Osteoblast (primary cell): ENCODE data around the gene UBAP2. TPM values are rescaled to one million over a fixed set of nuclear protein-coding genes. Genes with fewer than 3 reads are reported as not detected.

Experiments used
- DNase-seq: peaks from one replicate; pipeline ENCODE4 v3.0.0; 2011; ENCODE audit warnings: low spot score, mixed read lengths; ENCODE audit not compliant: insufficient read length; ENCODE audit errors: missing footprints
- H2AFZ ChIP-seq: 2 replicates; pipeline ENCODE4 v1.6.0; 2011; ENCODE audit warnings: mild to moderate bottlenecking, low read length
- H3K27ac ChIP-seq: 2 replicates; pipeline ENCODE4 v1.5.1; 2011; ENCODE audit warnings: mild to moderate bottlenecking, low read depth, low read length, moderate library complexity
- H3K27me3 ChIP-seq: 2 replicates; pipeline ENCODE4 v1.6.0; 2012; ENCODE audit warnings: mild to moderate bottlenecking, control low read depth, inconsistent platforms, low read length, moderate library complexity; ENCODE audit not compliant: insufficient read depth
- H3K36me3 ChIP-seq: 2 replicates; pipeline ENCODE4 v1.5.1; 2011; ENCODE audit warnings: mild to moderate bottlenecking, low read length, control low read depth, moderate library complexity; ENCODE audit not compliant: insufficient read depth
- H3K4me1 ChIP-seq: 2 replicates; pipeline ENCODE4 v1.5.1; 2011; ENCODE audit warnings: mild to moderate bottlenecking, low read length, control low read depth, moderate library complexity; ENCODE audit not compliant: insufficient read depth
- H3K4me2 ChIP-seq: 2 replicates; pipeline ENCODE4 v1.6.0; 2011; ENCODE audit warnings: mild to moderate bottlenecking, low read length; ENCODE audit not compliant: insufficient read depth
- H3K4me3 ChIP-seq: fragments of 200-600 bp; sonication (generic); 3 replicates; pipeline ENCODE4 v1.5.1; 2012; ENCODE audit warnings: mild to moderate bottlenecking, low read length, inconsistent platforms; ENCODE audit not compliant: insufficient read depth
- H3K79me2 ChIP-seq: 2 replicates; pipeline ENCODE4 v1.6.0; 2012; ENCODE audit warnings: mild to moderate bottlenecking, low read length, control low read depth, inconsistent platforms; ENCODE audit not compliant: insufficient read depth
- H3K9me3 ChIP-seq: 2 replicates; pipeline ENCODE4 v1.5.1; 2011; ENCODE audit warnings: low read depth, low read length, control low read depth
- H4K20me1 ChIP-seq: 2 replicates; pipeline ENCODE4 v1.6.0; 2012; ENCODE audit warnings: mild to moderate bottlenecking, low read length, control low read depth; ENCODE audit not compliant: insufficient read depth
- total RNA-seq: library from RNA; depleted of rRNA; stranded (reverse); fragments of >200 nt; gene quantifications from 2 replicates; pipeline ENCODE4 v1.2.3, GENCODE V29; 2012
- TF ChIP-seq, protein P1 (sequence below): IDR thresholded peaks from 2 replicates; pipeline ENCODE4 v1.5.1; 2011; ENCODE audit warnings: mild to moderate bottlenecking, low read depth, low read length, moderate library complexity; ENCODE audit errors: extremely low read depth

The UBAP2 gene
- total RNA-seq, 1 donor: 18.5 TPM

DNA sequence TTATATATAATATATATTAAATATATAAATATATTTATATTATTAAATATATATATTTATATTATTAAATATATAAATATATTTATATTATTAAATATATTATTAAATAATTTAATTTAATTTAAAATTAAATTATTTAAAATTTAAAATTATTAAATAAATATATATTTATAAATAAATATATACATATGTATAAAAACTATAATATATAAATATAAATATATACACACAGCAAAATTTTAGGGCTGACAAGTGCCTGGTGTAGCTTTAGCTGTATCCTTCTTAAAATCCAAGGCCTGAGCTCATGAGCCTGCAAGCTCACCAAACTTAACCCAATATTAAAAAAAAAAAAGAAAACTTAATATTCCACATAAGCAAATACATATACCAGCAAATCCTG, 53.2 kb downstream of the UBAP2 start:
- H3K27ac ChIP-seq: no peak overlapping the region

DNA sequence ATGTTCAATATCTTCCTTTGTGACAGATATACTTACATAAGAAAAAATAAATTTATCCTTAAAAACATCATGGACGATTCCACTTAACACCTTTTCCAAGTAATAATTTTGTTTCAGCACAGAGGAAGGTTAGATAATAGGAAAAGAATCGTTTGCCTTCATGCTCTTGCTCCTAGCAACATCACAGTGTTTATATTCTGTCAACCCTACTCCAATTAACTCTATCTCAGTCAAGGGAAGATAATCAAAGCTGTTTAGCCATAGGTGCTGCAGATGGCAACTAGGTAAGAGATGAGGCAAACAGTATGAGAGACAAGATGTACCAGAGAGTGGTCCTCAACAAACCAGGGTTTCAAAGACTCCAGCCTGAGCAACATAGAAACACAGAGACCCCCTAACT, 55.6 kb downstream of the UBAP2 start:
- Histone ChIP-seq H3K4me1 (no peaks in the 10 kb centered on the region), H3K4me3 (no peak overlapping the region), H3K79me2 (peaks cover 5% of the 10 kb centered on the region), H3K36me3 (peaks cover 38% of the 10 kb centered on the region), H3K27me3 (no peaks in the 10 kb centered on the region), H2AFZ (no peak overlapping the region), H3K9me3 (no peaks in the 10 kb centered on the region), H4K20me1 (no peaks in the 10 kb centered on the region), H3K4me2 (no peak overlapping the region), H3K27ac (no peak overlapping the region)
- no peak for DNase-seq
- TF ChIP-seq, protein P1, sequence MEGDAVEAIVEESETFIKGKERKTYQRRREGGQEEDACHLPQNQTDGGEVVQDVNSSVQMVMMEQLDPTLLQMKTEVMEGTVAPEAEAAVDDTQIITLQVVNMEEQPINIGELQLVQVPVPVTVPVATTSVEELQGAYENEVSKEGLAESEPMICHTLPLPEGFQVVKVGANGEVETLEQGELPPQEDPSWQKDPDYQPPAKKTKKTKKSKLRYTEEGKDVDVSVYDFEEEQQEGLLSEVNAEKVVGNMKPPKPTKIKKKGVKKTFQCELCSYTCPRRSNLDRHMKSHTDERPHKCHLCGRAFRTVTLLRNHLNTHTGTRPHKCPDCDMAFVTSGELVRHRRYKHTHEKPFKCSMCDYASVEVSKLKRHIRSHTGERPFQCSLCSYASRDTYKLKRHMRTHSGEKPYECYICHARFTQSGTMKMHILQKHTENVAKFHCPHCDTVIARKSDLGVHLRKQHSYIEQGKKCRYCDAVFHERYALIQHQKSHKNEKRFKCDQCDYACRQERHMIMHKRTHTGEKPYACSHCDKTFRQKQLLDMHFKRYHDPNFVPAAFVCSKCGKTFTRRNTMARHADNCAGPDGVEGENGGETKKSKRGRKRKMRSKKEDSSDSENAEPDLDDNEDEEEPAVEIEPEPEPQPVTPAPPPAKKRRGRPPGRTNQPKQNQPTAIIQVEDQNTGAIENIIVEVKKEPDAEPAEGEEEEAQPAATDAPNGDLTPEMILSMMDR: no peak

More for the DNA sequence above, 53.2 kb downstream of the UBAP2 start:
- H3K27me3 ChIP-seq: no peaks in the 10 kb centered on the region
- peaks cover 5% of the 10 kb centered on the region for H3K79me2 ChIP-seq
- H3K36me3 ChIP-seq: peaks cover 36% of the 10 kb centered on the region
- TF ChIP-seq, protein P1: no peak
- H3K4me3 ChIP-seq: no peak overlapping the region
- H3K4me2 ChIP-seq: no peak overlapping the region
- no peaks in the 10 kb centered on the region for H3K9me3 ChIP-seq
- no peaks in the 10 kb centered on the region for H4K20me1 ChIP-seq
- H3K4me1 ChIP-seq: no peaks in the 10 kb centered on the region
- H2AFZ ChIP-seq: no peak overlapping the region
- no peak for DNase-seq

DNA sequence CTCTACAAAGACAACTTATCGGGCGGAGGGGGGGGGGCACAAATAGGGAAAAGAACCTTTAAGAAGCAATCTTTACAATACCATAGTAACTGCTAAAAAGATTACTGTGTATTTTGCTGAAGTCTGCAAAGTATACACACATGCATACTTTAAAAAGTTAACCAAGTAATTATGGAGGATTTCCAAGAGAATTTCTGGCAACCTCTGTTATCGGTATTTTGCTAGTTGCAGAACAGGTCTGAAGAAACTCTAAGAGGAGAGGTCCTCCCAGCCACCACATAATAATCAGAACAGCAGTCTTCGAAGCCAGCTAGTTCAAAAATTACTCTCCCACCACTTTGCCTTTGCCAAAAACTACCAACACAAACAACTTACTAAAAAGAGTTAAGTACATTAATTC, 56.1 kb downstream of the UBAP2 start:
- TF ChIP-seq, protein P1: no peak
- Histone ChIP-seq H3K36me3 (peaks cover 38% of the 10 kb centered on the region), H3K4me1 (no peaks in the 10 kb centered on the region), H3K9me3 (no peaks in the 10 kb centered on the region), H2AFZ (no peak overlapping the region), H3K27me3 (no peaks in the 10 kb centered on the region), H4K20me1 (no peaks in the 10 kb centered on the region), H3K4me2 (no peak overlapping the region), H3K4me3 (no peak overlapping the region), H3K27ac (no peak overlapping the region), H3K79me2 (peaks cover 5% of the 10 kb centered on the region)
- no peak for DNase-seq

DNA sequence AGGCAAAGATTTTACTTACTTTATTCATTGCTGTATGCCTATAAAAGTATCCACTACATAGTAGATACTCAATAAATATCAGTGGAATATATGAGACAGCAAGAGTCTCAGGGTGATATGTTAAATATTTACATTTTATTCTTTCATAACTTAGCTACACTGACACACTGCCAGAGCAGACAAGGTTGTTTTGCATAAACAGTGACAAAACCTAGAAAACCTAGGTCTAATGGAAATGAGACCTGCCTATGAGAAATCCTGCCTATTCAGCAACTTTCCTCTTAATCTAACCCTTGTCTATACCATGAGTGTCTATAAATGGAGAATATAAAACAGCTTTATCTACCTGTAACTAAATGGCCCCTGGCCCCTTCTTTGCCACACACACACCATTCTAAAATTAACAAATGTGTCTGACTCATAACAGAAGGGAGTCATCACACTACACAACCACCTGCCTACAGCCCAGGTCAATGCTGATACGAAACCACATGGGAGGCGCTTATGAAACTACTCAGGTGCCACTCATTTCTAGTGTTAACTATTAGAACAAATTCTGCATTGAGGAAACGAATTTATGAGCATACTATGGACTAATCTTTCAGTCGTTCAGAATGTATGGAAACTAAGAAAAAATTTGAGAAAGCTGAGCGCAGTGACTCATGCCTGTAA, 60.3 kb downstream of the UBAP2 start:
- no peak overlapping the region for H3K4me2 ChIP-seq
- H2AFZ ChIP-seq: no peak overlapping the region
- peaks cover 46% of the 10 kb centered on the region for H3K36me3 ChIP-seq
- no peak overlapping the region for H3K4me3 ChIP-seq
- no peak for DNase-seq
- H3K79me2 ChIP-seq: peaks cover 3% of the 10 kb centered on the region
- no peaks in the 10 kb centered on the region for H3K9me3 ChIP-seq
- no peaks in the 10 kb centered on the region for H3K27me3 ChIP-seq
- H3K4me1 ChIP-seq: no peaks in the 10 kb centered on the region
- TF ChIP-seq, protein P1: no peak
- H3K27ac ChIP-seq: no peak overlapping the region
- H4K20me1 ChIP-seq: no peaks in the 10 kb centered on the region
